Colonic mucosa (tissue), 4 donors: ENCODE data around the gene RFX1. TPM values are rescaled to one million over a fixed set of nuclear protein-coding genes. Genes with fewer than 3 reads are reported as not detected.

ENCODE experiments used
- DNase-seq: peaks from one replicate; pipeline ENCODE4 v3.0.0-alpha.2; 2020
- H3K27ac ChIP-seq: fragments of 200-600 bp; one replicate; pipeline ENCODE4 v1.8.0; 2021
- H3K27me3 ChIP-seq: fragments of 200-600 bp; one replicate; pipeline ENCODE4 v1.8.0; 2021
- H3K36me3 ChIP-seq: fragments of 200-600 bp; one replicate; pipeline ENCODE4 v1.8.0; 2021
- H3K4me1 ChIP-seq: fragments of 200-600 bp; one replicate; pipeline ENCODE4 v1.8.0; 2021; ENCODE audit warnings: mild to moderate bottlenecking
- H3K4me3 ChIP-seq: fragments of 200-600 bp; one replicate; pipeline ENCODE4 v1.8.0; 2021
- H3K9ac ChIP-seq, 2 donors: one replicate each; pipeline ENCODE4 v1.7.0; 2013; ENCODE audit warnings: control low read depth in 2 of 2, low read depth in 2 of 2, low read length in 2 of 2
- H3K9me3 ChIP-seq: fragments of 200-600 bp; one replicate; pipeline ENCODE4 v1.8.0; 2021
- CTCF ChIP-seq: fragments of 200-600 bp; IDR thresholded peaks from one replicate; pipeline ENCODE4 v1.8.0; 2022; ENCODE audit warnings: antibody characterized with exemption, mild to moderate bottlenecking
- intact Hi-C: fragments of 100-400 bp; cut with DNase I; formaldehyde crosslinking; loops from one replicate; pipeline ENCODE4 v1.14.1; 2022
- total RNA-seq, 2 donors: library from RNA; stranded (reverse); fragmentation: NEBNext Ultra II Directional in 1 of 2; extraction: Animal tissue kit (Norgen Biotek cat#: 25700) in 1 of 2; gene quantifications; one replicate each; pipeline ENCODE4 v1.2.1, GENCODE V29; 2021
- donor health status: healthy.
- donor health status: DM: no; HTN: no; CAD: no.
- donor health status: DM: no; HTN: no; CAD: no.

Gene RFX1
- total RNA-seq, 2 donors from 2014 or later = 13.1 to 20.9 TPM

DNA sequence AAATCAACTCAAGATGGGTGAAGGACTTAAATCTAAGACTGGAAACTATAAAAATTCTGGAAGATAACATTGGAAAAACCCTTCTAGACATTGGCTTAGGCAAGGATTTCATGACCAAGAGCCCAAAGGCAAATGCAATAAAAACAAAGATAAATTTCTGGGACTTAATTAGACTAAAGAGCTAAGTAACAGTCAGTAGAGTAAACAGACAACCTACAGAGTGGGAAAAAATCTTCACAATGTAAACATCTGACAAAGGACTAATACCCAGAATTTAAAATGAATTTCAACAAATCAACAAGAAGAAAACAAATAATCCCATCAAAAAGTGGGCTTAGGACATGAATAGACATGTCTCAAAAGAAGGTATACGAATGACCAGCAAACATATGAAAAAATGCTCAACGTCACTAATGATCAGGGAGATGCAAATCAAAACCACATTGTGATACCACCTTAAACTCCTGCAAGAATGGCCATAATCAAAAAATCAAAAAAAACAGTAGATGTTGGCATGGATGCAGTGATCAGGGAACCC lies 6.3 kb upstream of the RFX1 start:
- DNase-seq = no peak
- no peaks in the 10 kb centered on the region for H3K9me3 ChIP-seq
- intact Hi-C loops = no loop called here
- H3K27ac ChIP-seq = no peak overlapping the region
- no peak overlapping the region for H3K4me3 ChIP-seq
- no peaks in the 10 kb centered on the region for H3K27me3 ChIP-seq
- no peaks in the 10 kb centered on the region for H3K36me3 ChIP-seq
- no peak for TF ChIP-seq CTCF
- H3K9ac ChIP-seq = no peak overlapping the region
- no peaks in the 10 kb centered on the region for H3K4me1 ChIP-seq

- H3K27me3 ChIP-seq = no peaks in the 10 kb centered on the region
- TF ChIP-seq CTCF = no peak
- DNase-seq = no peak
- peak overlapping the region; percentile 94 to 98 for H3K9ac ChIP-seq
- H3K4me1 ChIP-seq = peaks cover 8% of the 10 kb centered on the region
- intact Hi-C loops = no loop called here
- peak overlapping the region; percentile 70 for H3K4me3 ChIP-seq
- no peaks in the 10 kb centered on the region for H3K9me3 ChIP-seq
- peak overlapping the region; percentile 95 for H3K27ac ChIP-seq
- no peaks in the 10 kb centered on the region for H3K36me3 ChIP-seq
These were observed 844 bp upstream of the RFX1 start for GRCh38 chr19:14006766-14007562.

DNA sequence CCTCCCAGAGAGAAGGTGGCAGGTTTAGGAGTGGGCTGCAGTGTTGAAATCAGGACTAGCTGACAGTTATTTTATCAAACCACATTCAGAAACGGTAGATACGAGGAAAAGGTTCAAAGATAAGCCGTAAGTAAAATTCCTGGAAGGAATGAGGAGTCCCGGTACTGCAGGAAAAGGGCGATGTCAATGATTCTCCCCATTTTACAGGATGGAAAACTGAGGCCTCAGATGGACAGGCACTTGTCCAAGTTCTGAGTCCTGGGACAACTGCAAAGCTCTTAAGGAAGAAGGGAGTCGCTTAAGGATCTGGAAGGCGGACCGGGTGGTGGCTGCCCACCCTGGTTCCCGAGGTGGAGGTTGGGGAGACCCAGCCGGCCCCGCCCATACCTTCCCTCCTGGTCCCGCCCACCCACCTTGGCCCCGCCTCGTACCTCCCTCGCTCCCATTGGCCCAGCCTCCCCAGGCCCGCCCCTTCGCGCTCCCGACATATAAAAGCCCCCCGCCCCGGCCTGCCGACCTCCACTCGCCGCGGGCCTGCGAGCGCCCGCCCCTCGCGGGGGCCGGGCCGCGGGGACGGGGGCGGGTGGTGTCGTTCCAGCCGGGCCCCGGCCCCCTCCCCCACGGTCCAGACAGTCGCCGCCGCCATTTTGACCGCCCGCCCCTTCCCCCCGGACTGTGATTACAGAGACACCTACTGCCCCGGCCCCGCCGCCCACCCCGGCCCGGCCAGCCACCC lies 603 bp downstream of the RFX1 start:
- H3K4me3 ChIP-seq = peak overlapping the region; percentile 68
- peaks cover 8% of the 10 kb centered on the region for H3K4me1 ChIP-seq
- peak; percentile 94 for DNase-seq
- H3K9me3 ChIP-seq = no peaks in the 10 kb centered on the region
- intact Hi-C loops = no loop called here
- peak overlapping the region; percentile 81 to 83 for H3K9ac ChIP-seq
- H3K27me3 ChIP-seq = no peaks in the 10 kb centered on the region
- H3K36me3 ChIP-seq = no peaks in the 10 kb centered on the region
- peak overlapping the region; percentile 95 for H3K27ac ChIP-seq
- no peak for TF ChIP-seq CTCF

- peak; percentile 77 for DNase-seq
- Histone ChIP-seq H3K9ac (peak overlapping the region; percentile 81 to 83), H3K27me3 (no peaks in the 10 kb centered on the region), H3K36me3 (no peaks in the 10 kb centered on the region), H3K4me3 (peak overlapping the region; percentile 68), H3K4me1 (peaks cover 8% of the 10 kb centered on the region), H3K27ac (peak overlapping the region; percentile 95), H3K9me3 (no peaks in the 10 kb centered on the region)
- no peak for TF ChIP-seq CTCF
- intact Hi-C loops = no loop called here
These were observed 1.3 kb downstream of the RFX1 start for GRCh38 chr19:14004619-14005348.
